ENCODE measurements around the gene ABI1. TPM values are rescaled to one million over a fixed set of nuclear protein-coding genes. Genes with fewer than 3 reads are reported as not detected.
A peak's percentile ranks its signal among the peaks of the same experiment; 100 is the strongest.

The ABI1 gene
- polyA plus RNA-seq, 1 donor from 2014 or later = 50.4 TPM

DNA sequence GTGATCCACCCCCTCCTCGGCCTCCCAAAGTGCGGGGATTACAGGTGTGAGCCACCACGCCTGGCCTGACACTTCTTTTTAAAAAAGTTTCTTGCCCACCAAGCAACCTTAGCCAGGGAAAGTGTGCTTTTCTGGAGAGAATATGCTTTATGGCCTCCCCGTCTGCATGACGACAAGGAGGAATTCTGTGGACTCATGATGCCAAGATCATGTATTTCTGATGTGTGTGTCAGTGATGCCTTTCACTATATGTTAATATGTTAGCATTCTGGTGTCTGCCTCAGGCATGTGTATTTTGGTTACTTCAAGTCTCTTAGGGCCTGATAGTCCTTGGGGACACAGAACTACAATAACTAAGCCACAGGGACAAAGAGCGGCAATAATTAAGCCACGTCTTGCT, 161.1 kb downstream of the ABI1 start:
- Histone ChIP-seq H3K4me3 (ENCODE audit: low read length) (no peak overlapping the region), H3K4me2 (ENCODE audit: low read length) (no peak overlapping the region), H3K9me3 (ENCODE audit: low read length) (no peaks in the 10 kb centered on the region), H3F3A (ENCODE audit: insufficient read depth, low read length, poor library complexity, severe bottlenecking) (no peaks in the 10 kb centered on the region), H3K36me3 (ENCODE audit: insufficient read depth, low read length) (no peaks in the 10 kb centered on the region), H3K27me3 (ENCODE audit: insufficient read depth, low read depth, low read length) (no peaks in the 10 kb centered on the region), H3K9me2 (ENCODE audit: insufficient read depth, low read length) (no peaks in the 10 kb centered on the region), H3K9ac (ENCODE audit: low read length) (no peak overlapping the region), H3K27ac (ENCODE audit: low read length) (no peak overlapping the region), H2AFZ (ENCODE audit: low read depth, low read length) (no peak overlapping the region), H3K79me2 (replicated peaks; ENCODE audit: insufficient read depth, low read length) (peaks cover 18% of the 10 kb centered on the region), H4K20me1 (ENCODE audit: insufficient read depth) (no peaks in the 10 kb centered on the region)
- no peak for TF ChIP-seq EZH2 (IDR thresholded peaks at IDR 0.05; ENCODE audit: borderline replicate concordance, insufficient read depth, low read length, poor library complexity, severe bottlenecking)
- TF ChIP-seq TAF1 (IDR thresholded peaks at IDR 0.05; ENCODE audit: low read depth) = no peak
- TF ChIP-seq CTCF (IDR thresholded peaks at IDR 0.05; ENCODE audit: poor library complexity, severe bottlenecking) = no peak
- TF ChIP-seq EP300 (conservative IDR thresholded peaks at IDR 0.05; ENCODE audit: poor library complexity, severe bottlenecking) = no peak
- TF ChIP-seq SMC3 (conservative IDR thresholded peaks at IDR 0.05; ENCODE audit: poor library complexity) = no peak
- TF ChIP-seq, protein P1, sequence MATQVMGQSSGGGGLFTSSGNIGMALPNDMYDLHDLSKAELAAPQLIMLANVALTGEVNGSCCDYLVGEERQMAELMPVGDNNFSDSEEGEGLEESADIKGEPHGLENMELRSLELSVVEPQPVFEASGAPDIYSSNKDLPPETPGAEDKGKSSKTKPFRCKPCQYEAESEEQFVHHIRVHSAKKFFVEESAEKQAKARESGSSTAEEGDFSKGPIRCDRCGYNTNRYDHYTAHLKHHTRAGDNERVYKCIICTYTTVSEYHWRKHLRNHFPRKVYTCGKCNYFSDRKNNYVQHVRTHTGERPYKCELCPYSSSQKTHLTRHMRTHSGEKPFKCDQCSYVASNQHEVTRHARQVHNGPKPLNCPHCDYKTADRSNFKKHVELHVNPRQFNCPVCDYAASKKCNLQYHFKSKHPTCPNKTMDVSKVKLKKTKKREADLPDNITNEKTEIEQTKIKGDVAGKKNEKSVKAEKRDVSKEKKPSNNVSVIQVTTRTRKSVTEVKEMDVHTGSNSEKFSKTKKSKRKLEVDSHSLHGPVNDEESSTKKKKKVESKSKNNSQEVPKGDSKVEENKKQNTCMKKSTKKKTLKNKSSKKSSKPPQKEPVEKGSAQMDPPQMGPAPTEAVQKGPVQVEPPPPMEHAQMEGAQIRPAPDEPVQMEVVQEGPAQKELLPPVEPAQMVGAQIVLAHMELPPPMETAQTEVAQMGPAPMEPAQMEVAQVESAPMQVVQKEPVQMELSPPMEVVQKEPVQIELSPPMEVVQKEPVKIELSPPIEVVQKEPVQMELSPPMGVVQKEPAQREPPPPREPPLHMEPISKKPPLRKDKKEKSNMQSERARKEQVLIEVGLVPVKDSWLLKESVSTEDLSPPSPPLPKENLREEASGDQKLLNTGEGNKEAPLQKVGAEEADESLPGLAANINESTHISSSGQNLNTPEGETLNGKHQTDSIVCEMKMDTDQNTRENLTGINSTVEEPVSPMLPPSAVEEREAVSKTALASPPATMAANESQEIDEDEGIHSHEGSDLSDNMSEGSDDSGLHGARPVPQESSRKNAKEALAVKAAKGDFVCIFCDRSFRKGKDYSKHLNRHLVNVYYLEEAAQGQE (IDR thresholded peaks at IDR 0.05; ENCODE audit: borderline replicate concordance) = no peak
- TF ChIP-seq RAD21 (conservative IDR thresholded peaks at IDR 0.05) = no peak
- TF ChIP-seq POLR2AphosphoS5 (IDR thresholded peaks at IDR 0.05) = no peak
- no peak for TF ChIP-seq MXI1 (conservative IDR thresholded peaks at IDR 0.05; ENCODE audit: poor library complexity, severe bottlenecking)

DNA sequence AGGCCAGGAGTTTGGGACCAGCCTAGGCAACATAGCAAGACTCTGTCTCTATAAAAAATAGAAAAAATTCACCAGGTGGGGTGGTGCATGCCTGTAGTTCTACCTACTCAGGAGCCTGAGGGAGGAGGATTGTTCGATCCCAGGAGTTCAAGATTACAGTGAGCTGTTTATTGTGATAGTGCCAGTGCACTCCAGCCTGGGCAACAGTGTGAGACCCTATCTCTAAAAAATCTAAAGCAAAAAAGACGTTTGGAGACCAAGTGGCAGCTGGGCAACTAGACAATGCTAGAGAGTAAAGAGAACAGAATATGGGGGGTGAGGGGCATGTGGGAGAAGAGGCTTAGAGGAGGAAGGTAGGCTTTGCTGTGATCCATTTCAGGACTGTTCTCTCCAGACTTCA, 161.8 kb downstream of the ABI1 start:
- no peak for TF ChIP-seq CTCF (IDR thresholded peaks at IDR 0.05; ENCODE audit: poor library complexity, severe bottlenecking)
- no peak for TF ChIP-seq MXI1 (conservative IDR thresholded peaks at IDR 0.05; ENCODE audit: poor library complexity, severe bottlenecking)
- TF ChIP-seq, protein P1 (IDR thresholded peaks at IDR 0.05; ENCODE audit: borderline replicate concordance) = no peak
- no peak for TF ChIP-seq EZH2 (IDR thresholded peaks at IDR 0.05; ENCODE audit: borderline replicate concordance, insufficient read depth, low read length, poor library complexity, severe bottlenecking)
- TF ChIP-seq SMC3 (conservative IDR thresholded peaks at IDR 0.05; ENCODE audit: poor library complexity) = no peak
- TF ChIP-seq TAF1 (IDR thresholded peaks at IDR 0.05; ENCODE audit: low read depth) = no peak
- TF ChIP-seq POLR2AphosphoS5 (IDR thresholded peaks at IDR 0.05) = no peak
- no peaks in the 10 kb centered on the region for H3K9me2 ChIP-seq (ENCODE audit: insufficient read depth, low read length)
- no peak overlapping the region for H3K9ac ChIP-seq (ENCODE audit: low read length)
- no peak overlapping the region for H3K27ac ChIP-seq (ENCODE audit: low read length)
- H3K4me3 ChIP-seq (ENCODE audit: low read length) = peak overlapping the region; percentile 95
- peaks cover 18% of the 10 kb centered on the region for H3K79me2 ChIP-seq (replicated peaks; ENCODE audit: insufficient read depth, low read length)
- H3K27me3 ChIP-seq (ENCODE audit: insufficient read depth, low read depth, low read length) = no peaks in the 10 kb centered on the region
- H3K9me3 ChIP-seq (ENCODE audit: low read length) = no peaks in the 10 kb centered on the region
- H3K4me2 ChIP-seq (ENCODE audit: low read length) = peak overlapping the region; percentile 100
- H2AFZ ChIP-seq (ENCODE audit: low read depth, low read length) = no peak overlapping the region
- no peaks in the 10 kb centered on the region for H4K20me1 ChIP-seq (ENCODE audit: insufficient read depth)
- H3F3A ChIP-seq (ENCODE audit: insufficient read depth, low read length, poor library complexity, severe bottlenecking) = no peaks in the 10 kb centered on the region
- no peaks in the 10 kb centered on the region for H3K36me3 ChIP-seq (ENCODE audit: insufficient read depth, low read length)
